Measurements from ENCODE around the gene KIF6.
"Not testable (repeated sequence)": the region's sequence is repeated elsewhere in the genome, so short reads cannot be mapped to it uniquely, and the experiment has no call there.

KIF6 gene

DNA sequence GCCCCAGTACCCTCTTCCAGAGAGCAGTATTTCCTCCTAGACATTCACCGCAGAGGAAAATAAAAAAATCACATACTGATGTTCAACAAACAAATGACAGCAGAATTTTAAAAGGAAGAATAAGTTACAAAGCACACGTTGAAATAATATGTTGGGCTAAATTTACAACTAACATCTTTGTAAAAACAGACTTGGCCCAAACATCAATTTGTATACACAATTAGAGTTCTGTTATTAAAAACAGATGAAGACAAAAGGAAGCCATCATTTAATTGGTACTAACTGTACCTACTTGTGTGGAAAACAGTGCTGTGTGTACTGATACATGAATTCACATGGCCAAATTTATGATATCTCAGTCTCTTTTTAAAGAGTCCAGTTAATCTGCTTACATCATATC, 46.3 kb downstream of the KIF6 start:
- no peak for DNase-seq (ENCODE audit: extremely low read depth, low read depth)
- TF ChIP-seq, protein P1, sequence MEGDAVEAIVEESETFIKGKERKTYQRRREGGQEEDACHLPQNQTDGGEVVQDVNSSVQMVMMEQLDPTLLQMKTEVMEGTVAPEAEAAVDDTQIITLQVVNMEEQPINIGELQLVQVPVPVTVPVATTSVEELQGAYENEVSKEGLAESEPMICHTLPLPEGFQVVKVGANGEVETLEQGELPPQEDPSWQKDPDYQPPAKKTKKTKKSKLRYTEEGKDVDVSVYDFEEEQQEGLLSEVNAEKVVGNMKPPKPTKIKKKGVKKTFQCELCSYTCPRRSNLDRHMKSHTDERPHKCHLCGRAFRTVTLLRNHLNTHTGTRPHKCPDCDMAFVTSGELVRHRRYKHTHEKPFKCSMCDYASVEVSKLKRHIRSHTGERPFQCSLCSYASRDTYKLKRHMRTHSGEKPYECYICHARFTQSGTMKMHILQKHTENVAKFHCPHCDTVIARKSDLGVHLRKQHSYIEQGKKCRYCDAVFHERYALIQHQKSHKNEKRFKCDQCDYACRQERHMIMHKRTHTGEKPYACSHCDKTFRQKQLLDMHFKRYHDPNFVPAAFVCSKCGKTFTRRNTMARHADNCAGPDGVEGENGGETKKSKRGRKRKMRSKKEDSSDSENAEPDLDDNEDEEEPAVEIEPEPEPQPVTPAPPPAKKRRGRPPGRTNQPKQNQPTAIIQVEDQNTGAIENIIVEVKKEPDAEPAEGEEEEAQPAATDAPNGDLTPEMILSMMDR (IDR thresholded peaks at IDR 0.05; ENCODE audit: low read depth, low read length), result no peak

DNA sequence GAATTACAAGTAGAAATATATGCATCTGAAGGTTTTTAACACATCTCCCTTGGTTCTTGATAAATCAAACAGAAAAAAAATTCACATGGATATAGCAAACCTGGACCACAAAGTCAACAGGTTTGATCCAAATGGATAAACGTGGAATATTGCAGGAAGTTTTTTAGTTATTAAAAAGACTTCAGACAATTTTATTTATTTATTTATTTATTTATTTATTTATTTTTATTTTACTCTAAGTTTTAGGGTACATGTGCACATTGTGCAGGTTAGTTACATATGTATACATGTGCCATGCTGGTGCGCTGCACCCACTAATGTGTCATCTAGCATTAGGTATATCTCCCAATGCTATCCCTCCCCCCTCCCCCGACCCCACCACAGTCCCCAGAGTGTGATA, 47.9 kb downstream of the KIF6 start:
- not testable (repeated sequence) for DNase-seq (ENCODE audit: extremely low read depth, low read depth)

DNA sequence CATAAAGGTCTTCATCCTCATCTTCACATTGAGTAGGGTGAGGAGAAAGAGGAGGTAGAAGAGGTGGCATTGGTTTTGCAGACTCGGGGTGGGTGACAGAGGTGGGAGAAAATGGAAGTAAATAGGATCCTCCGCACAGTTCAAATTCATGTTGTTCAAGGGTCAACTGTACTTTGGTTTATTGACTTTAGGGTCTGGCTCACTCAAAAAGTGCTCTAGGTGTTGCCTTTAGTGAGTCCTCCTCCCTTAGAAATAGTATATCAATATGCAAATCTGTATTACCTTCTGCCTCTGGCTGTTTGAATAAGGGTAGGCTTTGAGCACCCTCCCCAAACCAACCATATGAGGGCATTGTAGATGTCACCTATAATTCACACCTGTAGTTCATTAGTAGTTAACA, 54.7 kb downstream of the KIF6 start:
- no peak for DNase-seq (ENCODE audit: extremely low read depth, low read depth)
- TF ChIP-seq, protein P1 (IDR thresholded peaks at IDR 0.05; ENCODE audit: low read depth, low read length), result no peak

DNA sequence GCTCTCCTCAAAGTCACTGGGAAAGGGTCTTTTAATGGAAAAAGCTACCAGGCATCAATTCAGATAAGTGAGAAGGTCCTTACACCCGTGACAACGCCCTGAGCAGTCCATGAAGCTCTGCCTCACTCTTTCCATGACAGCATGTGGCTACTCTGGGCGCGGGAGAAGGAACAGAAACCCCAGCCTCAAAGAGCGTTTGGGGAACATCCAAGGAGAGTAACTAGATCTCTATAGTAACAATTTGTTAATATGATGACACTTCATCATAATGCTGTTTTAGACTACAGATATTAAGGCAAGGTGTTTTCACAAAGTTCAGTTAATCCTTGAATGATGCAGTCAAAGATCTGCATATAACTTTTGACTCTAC, 55.2 kb downstream of the KIF6 start:
- no peak for DNase-seq (ENCODE audit: extremely low read depth, low read depth)
- TF ChIP-seq, protein P1 (IDR thresholded peaks at IDR 0.05; ENCODE audit: low read depth, low read length), result no peak

DNA sequence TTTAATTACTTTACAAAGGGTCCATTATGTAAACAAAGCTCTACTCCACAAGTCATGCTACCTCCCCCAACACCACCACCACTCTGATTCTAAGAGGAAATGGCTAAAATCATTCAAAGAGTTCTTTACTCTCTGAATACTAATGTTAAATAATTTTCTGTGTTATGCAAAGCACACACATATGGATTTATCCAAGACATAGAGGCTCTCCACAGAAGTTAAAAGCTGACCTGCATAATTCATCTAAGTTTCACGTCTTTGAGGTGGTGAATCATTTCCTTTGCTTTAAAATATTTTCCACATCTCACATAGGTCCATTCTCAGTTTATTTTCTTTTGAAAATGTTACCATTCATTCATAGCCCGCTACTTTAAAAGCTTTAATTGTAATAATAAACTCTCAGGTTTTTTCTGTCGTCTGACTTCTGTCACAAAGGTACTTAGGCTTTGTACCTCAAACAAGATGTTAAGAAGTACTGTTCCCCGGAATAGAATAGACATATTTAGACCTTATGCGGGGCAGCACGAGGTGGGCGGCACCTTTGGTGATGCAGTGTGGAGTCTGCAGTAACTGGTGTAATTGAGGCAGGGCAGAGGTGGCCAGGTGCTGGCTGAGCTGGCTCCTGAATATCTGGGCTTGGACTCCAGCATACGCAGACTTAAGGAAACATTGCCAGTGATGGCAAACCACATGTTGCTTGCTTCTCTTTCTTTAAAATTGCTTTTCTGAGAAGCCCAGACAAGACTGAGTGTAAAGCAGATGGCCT, 55.8 kb downstream of the KIF6 start:
- no peak for DNase-seq (ENCODE audit: extremely low read depth, low read depth)
- TF ChIP-seq, protein P1 (IDR thresholded peaks at IDR 0.05; ENCODE audit: low read depth, low read length), result no peak

DNA sequence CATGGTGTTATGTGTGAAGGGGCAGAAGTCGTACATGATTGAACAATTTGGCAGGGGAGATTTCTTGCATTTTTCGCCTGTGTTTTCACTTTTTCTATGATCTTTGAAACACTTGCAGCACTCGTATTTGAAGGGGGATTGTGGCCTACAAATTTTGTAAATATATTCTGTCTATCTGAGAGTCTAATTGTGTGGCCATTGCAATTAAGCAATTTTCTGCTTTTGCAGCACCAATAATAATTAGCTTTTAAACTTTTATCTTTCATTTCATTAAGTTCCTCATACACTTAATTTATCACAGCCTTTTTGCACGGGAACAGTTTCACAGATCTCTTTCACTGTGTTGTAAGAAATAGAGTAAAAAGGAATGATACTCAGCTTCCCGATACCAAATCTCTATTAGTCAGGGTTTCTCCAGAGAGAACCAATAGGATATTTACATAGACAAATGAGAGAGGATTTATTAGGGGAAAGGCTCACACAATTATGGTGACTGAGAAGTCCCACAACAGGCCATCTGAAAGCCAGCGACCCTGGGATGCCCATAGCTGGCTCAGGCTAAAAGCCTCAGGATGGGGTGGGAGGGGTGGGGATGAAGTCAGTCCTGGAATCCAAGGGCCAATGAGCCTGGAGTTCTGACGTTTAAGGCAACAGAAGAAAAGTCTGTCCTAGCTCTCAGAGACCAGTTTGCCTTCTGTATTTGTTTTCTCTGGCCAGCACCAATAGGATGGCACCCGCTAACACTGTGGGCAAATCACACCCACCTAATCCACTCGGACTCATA, 58.3 kb downstream of the KIF6 start:
- no peak for DNase-seq (ENCODE audit: extremely low read depth, low read depth)
- TF ChIP-seq, protein P1 (IDR thresholded peaks at IDR 0.05; ENCODE audit: low read depth, low read length), result no peak

DNA sequence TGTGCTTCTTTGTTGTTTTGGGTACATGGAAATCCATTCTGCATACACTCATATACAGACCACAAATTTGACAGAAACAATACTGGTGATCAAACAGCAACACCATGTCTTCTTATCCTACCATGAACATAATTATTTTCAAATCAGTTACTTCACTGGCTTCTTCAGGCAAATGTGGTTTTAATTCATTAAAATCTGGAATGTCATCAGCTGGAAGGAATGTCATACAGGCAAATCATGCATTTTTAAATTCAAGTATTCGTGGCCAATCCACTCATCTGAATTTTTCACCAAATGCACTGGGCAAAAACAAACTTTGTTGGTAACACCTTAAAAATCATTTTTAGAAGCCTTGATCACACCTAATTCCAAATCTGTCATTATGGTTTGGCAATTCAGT, 59.3 kb downstream of the KIF6 start:
- TF ChIP-seq, protein P1 (IDR thresholded peaks at IDR 0.05; ENCODE audit: low read depth, low read length), result no peak
- DNase-seq (ENCODE audit: extremely low read depth, low read depth), result no peak

All from AG09319 (cell line).